H9 (cell line): ENCODE results near the gene NKRF. TPM values are rescaled to one million over a fixed set of nuclear protein-coding genes. Genes with fewer than 3 reads are reported as not detected.
A peak's percentile ranks its signal among the peaks of the same experiment; 100 is the strongest.

ENCODE experiments used
- DNase-seq: peaks from one replicate; pipeline ENCODE4 v3.0.0-alpha.2; 2017
- H2AFZ ChIP-seq: one replicate; pipeline ENCODE4 v1.6.1; 2013; ENCODE audit warnings: mild to moderate bottlenecking, low read length, control low read depth, moderate library complexity
- H2AK5ac ChIP-seq: 2 replicates; pipeline ENCODE4 v1.6.1; 2013; ENCODE audit warnings: low read length, control low read depth, mixed read lengths; ENCODE audit not compliant: insufficient read length
- H2BK120ac ChIP-seq: one replicate; pipeline ENCODE4 v1.6.1; 2013; ENCODE audit warnings: low read depth, mild to moderate bottlenecking, low read length, control low read depth, inconsistent platforms; ENCODE audit not compliant: poor library complexity, severe bottlenecking
- H2BK12ac ChIP-seq: 2 replicates; pipeline ENCODE4 v1.6.1; 2013; ENCODE audit warnings: low read length, control low read depth, mixed read lengths, low read depth; ENCODE audit not compliant: insufficient read length
- H2BK15ac ChIP-seq: 2 replicates; pipeline ENCODE4 v1.6.1; 2013; ENCODE audit warnings: low read depth, low read length, control low read depth
- H2BK20ac ChIP-seq: one replicate; pipeline ENCODE4 v1.6.1; 2013; ENCODE audit warnings: low read depth, mild to moderate bottlenecking, low read length, control low read depth, inconsistent platforms; ENCODE audit not compliant: poor library complexity, severe bottlenecking
- H2BK5ac ChIP-seq: 2 replicates; pipeline ENCODE4 v1.6.1; 2013; ENCODE audit warnings: low read length, control low read depth, mixed read lengths; ENCODE audit not compliant: insufficient read length
- H3K14ac ChIP-seq: 2 replicates; pipeline ENCODE4 v1.6.1; 2013; ENCODE audit warnings: low read length, control low read depth; ENCODE audit not compliant: insufficient read depth
- H3K18ac ChIP-seq: 2 replicates; pipeline ENCODE4 v1.6.1; 2013; ENCODE audit warnings: low read depth, mild to moderate bottlenecking, mixed read lengths, low read length, control low read depth; ENCODE audit not compliant: insufficient read length
- H3K23ac ChIP-seq: 2 replicates; pipeline ENCODE4 v1.6.1; 2013; ENCODE audit warnings: low read length, control low read depth, mixed read lengths, low read depth; ENCODE audit not compliant: insufficient read length
- H3K23me2 ChIP-seq: 2 replicates; pipeline ENCODE4 v1.6.1; 2013; ENCODE audit warnings: low read depth, mild to moderate bottlenecking, mixed read lengths, low read length, control low read depth; ENCODE audit not compliant: insufficient read length, poor library complexity, severe bottlenecking
- H3K27ac ChIP-seq: 2 replicates; pipeline ENCODE4 v1.5.1; 2013; ENCODE audit warnings: low read length, control low read depth, mixed read lengths, low read depth; ENCODE audit not compliant: insufficient read length
- H3K27me3 ChIP-seq: 2 replicates; pipeline ENCODE4 v1.6.1; 2013; ENCODE audit warnings: low read length, control low read depth, inconsistent platforms; ENCODE audit not compliant: insufficient read depth
- H3K4ac ChIP-seq: 2 replicates; pipeline ENCODE4 v1.6.1; 2013; ENCODE audit warnings: low read depth, mild to moderate bottlenecking, control low read depth, inconsistent platforms, low read length, moderate library complexity
- H3K4me1 ChIP-seq: 2 replicates; pipeline ENCODE4 v1.6.1; 2013; ENCODE audit warnings: low read length, control low read depth, inconsistent platforms; ENCODE audit not compliant: insufficient read depth
- H3K4me2 ChIP-seq: 2 replicates; pipeline ENCODE4 v1.6.1; 2013; ENCODE audit warnings: low read length, control low read depth, mixed read lengths; ENCODE audit not compliant: insufficient read length, insufficient read depth
- H3K56ac ChIP-seq: 2 replicates; pipeline ENCODE4 v1.6.1; 2013; ENCODE audit warnings: low read depth, mild to moderate bottlenecking, mixed read lengths, low read length, control low read depth; ENCODE audit not compliant: insufficient read length
- H3K79me1 ChIP-seq: 2 replicates; pipeline ENCODE4 v1.6.1; 2013; ENCODE audit warnings: low read depth, mild to moderate bottlenecking, moderate library complexity, low read length, control low read depth, inconsistent platforms; ENCODE audit not compliant: insufficient read depth, poor library complexity, severe bottlenecking
- H3K79me2 ChIP-seq: 2 replicates; pipeline ENCODE4 v1.6.1; 2013; ENCODE audit warnings: low read length, control low read depth, inconsistent platforms; ENCODE audit not compliant: insufficient read depth
- H3K9ac ChIP-seq: 2 replicates; pipeline ENCODE4 v1.6.1; 2013; ENCODE audit warnings: low read length, control low read depth, mixed read lengths; ENCODE audit not compliant: insufficient read length; ENCODE audit errors: extremely low read depth
- H3K9me3 ChIP-seq: one replicate; pipeline ENCODE4 v1.6.1; 2013; ENCODE audit warnings: low read depth, low read length, inconsistent platforms; ENCODE audit not compliant: control insufficient read depth
- H3T11ph ChIP-seq: one replicate; pipeline ENCODE4 v1.6.1; 2013; ENCODE audit warnings: mild to moderate bottlenecking, low read length, control low read depth, inconsistent platforms
- H4K20me1 ChIP-seq: one replicate; pipeline ENCODE4 v1.6.1; 2013; ENCODE audit not compliant: control insufficient read depth, insufficient read length, insufficient read depth
- H4K5ac ChIP-seq: 2 replicates; pipeline ENCODE4 v1.6.1; 2013; ENCODE audit warnings: low read depth, mild to moderate bottlenecking, mixed read lengths, low read length, control low read depth; ENCODE audit not compliant: insufficient read length
- H4K8ac ChIP-seq: replicated peaks from 2 replicates; pipeline ENCODE4 v1.6.1; 2013; ENCODE audit warnings: low read length, control low read depth, mixed read lengths, low read depth; ENCODE audit not compliant: insufficient read length
- H4K91ac ChIP-seq: 2 replicates; pipeline ENCODE4 v1.6.1; 2013; ENCODE audit warnings: low read depth, mild to moderate bottlenecking, moderate library complexity, mixed read lengths, low read length, control low read depth; ENCODE audit not compliant: insufficient read length
- H3K27ac Mint-ChIP-seq, 3 experiments: 2 replicates in 2 of 3; 3 replicates in 1 of 3; pipeline ENCODE4 v1.8.0; 2020 to 2021; ENCODE audit warnings: mixed read lengths in 3 of 3, mild to moderate bottlenecking in 1 of 3, moderate library complexity in 1 of 3
- H3K27me3 Mint-ChIP-seq: 2 replicates; pipeline ENCODE4 v1.8.0; 2021; ENCODE audit warnings: low read depth, mild to moderate bottlenecking, moderate library complexity, mixed read lengths
- H3K36me3 Mint-ChIP-seq, 3 experiments: 2 replicates in 2 of 3; 3 replicates in 1 of 3; pipeline ENCODE4 v1.8.0; 2020 to 2021; ENCODE audit warnings: low read depth in 3 of 3, mixed read lengths in 3 of 3; ENCODE audit not compliant: insufficient read depth in 1 of 3
- H3K4me1 Mint-ChIP-seq, 2 experiments: 2 replicates each; pipeline ENCODE4 v1.8.0; 2020; ENCODE audit warnings: mixed read lengths in 2 of 2
- H3K4me3 Mint-ChIP-seq, 2 experiments: 2 replicates in 1 of 2; 3 replicates in 1 of 2; pipeline ENCODE4 v1.8.0; 2020 to 2021; ENCODE audit warnings: mild to moderate bottlenecking in 2 of 2, mixed read lengths in 2 of 2, moderate library complexity in 1 of 2
- H3K9me3 Mint-ChIP-seq, 2 experiments: 2 replicates in 1 of 2; 3 replicates in 1 of 2; pipeline ENCODE4 v1.8.0; 2020; ENCODE audit warnings: mild to moderate bottlenecking in 2 of 2, mixed read lengths in 2 of 2, moderate library complexity in 1 of 2
- CTCF ChIP-seq: fragments of 200-600 bp; sonication (generic); conservative IDR thresholded peaks from 3 replicates; pipeline ENCODE4 v1.8.0; 2021; ENCODE audit warnings: antibody characterized with exemption, mild to moderate bottlenecking
- WGBS: extraction: QIAGEN DNeasy Blood & Tissue Kit; methylation state at CpG from one replicate; pipeline ENCODE4 v1.1.7; 2013; ENCODE audit warnings: missing lambda C conversion rate, low lambda C conversion rate, mixed read lengths; ENCODE audit not compliant: insufficient read length; ENCODE audit errors: extremely low coverage; 5-methylcytosine and 5-hydroxymethylcytosine counted together
- total RNA-seq: library from RNA; stranded (reverse); gene quantifications from 2 replicates; pipeline ENCODE4 v1.2.1, GENCODE V29; 2021

Gene NKRF
- total RNA-seq, 1 experiment from 2014 or later, result 15.1 TPM

DNA sequence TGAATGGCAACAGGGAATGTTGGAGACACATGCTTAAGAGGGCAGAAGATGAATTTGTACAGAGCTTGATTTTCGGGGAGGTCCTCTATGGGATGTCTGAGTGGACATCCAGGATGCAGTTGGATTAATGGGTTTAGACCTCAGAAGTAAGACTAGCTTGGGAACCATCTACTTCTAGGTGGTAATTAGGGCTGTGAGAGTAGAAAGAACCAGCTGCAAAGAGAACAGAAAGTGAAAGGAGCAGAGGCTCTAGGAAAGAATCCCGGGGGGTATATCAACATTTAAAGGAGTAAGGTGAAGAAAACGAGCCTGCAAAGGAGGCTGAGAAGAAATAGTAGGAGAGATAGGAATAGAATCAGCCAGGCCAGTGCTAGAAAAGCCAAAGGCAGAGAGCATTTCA is 29.0 kb upstream of the NKRF start:
- H2BK12ac ChIP-seq, result no peak overlapping the region
- no peak overlapping the region for H2BK20ac ChIP-seq
- DNase-seq, result no peak
- H3K79me1 ChIP-seq, result no peaks in the 10 kb centered on the region
- no peak overlapping the region for H2AK5ac ChIP-seq
- no peak overlapping the region for H3K27ac ChIP-seq
- H2AFZ ChIP-seq, result no peak overlapping the region
- TF ChIP-seq CTCF, result no peak
- peaks cover 27% of the 10 kb centered on the region for H3K9me3 ChIP-seq
- no peak overlapping the region for H3K14ac ChIP-seq
- Mint-ChIP-seq H3K9me3 (peaks cover 69 to 71% of the 10 kb centered on the region in 2 experiments), H3K4me1 (peaks cover 14 to 15% of the 10 kb centered on the region in 2 experiments), H3K36me3 (peaks cover 30 to 49% (median 34%) of the 10 kb centered on the region in 3 experiments), H3K27ac (peak overlapping the region in 1 of 3 experiments; percentile 63; a peak in 2 of 7 replicates), H3K4me3 (no peak overlapping the region), H3K27me3 (no peaks in the 10 kb centered on the region; the same call in none of the 2 replicates)
- no peak overlapping the region for H2BK5ac ChIP-seq
- H3K9ac ChIP-seq, result no peak overlapping the region
- H3K23ac ChIP-seq, result no peak overlapping the region
- no peaks in the 10 kb centered on the region for H3K4me1 ChIP-seq
- H4K8ac ChIP-seq, result no peak overlapping the region
- H4K5ac ChIP-seq, result no peak overlapping the region
- no peak overlapping the region for H4K91ac ChIP-seq
- no peak overlapping the region for H2BK15ac ChIP-seq
- no peaks in the 10 kb centered on the region for H3K27me3 ChIP-seq
- no peak overlapping the region for H3K4me2 ChIP-seq
- no peaks in the 10 kb centered on the region for H3K23me2 ChIP-seq
- no peaks in the 10 kb centered on the region for H3K79me2 ChIP-seq
- no CpG with 5 or more reads among the region's 3 CpGs for WGBS
- H3K56ac ChIP-seq, result no peak overlapping the region
- no peak overlapping the region for H2BK120ac ChIP-seq
- H3K4ac ChIP-seq, result no peak overlapping the region
- H4K20me1 ChIP-seq, result no peaks in the 10 kb centered on the region
- H3T11ph ChIP-seq, result no peak overlapping the region
- no peak overlapping the region for H3K18ac ChIP-seq
